HepG2 (cell line): Measurements from ENCODE around the gene GNG7. TPM values are rescaled to one million over a fixed set of nuclear protein-coding genes. Genes with fewer than 3 reads are reported as not detected.

Experiments
- AGO2 ChIP-seq: fragments of 200-400 bp; formaldehyde crosslinking; optimal IDR thresholded peaks from 2 replicates; pipeline ENCODE3; 2017; ENCODE audit warnings: mild to moderate bottlenecking, low read depth, low read length, moderate library complexity
- BCLAF1 ChIP-seq: fragments of 450-650 bp; IDR thresholded peaks from 2 replicates; pipeline ENCODE4 v1.6.1; 2017; ENCODE audit warnings: mild to moderate bottlenecking
- CHD4 ChIP-seq: fragments of 200-600 bp; sonication (generic); IDR thresholded peaks from 2 replicates; pipeline ENCODE4 v1.7.0; 2017; ENCODE audit warnings: mild to moderate bottlenecking, low read length, borderline replicate concordance
- E2F5 ChIP-seq: sonication (generic); formaldehyde crosslinking; conservative IDR thresholded peaks from 2 replicates; pipeline ENCODE4 v1.4.0; 2020; ENCODE audit warnings: missing genetic modification reagents
- GZF1 ChIP-seq: sonication (generic); formaldehyde crosslinking; IDR thresholded peaks from 2 replicates; pipeline ENCODE4 v1.5.1; 2020; ENCODE audit warnings: mild to moderate bottlenecking, missing genetic modification reagents
- HNRNPLL ChIP-seq: fragments of 200-400 bp; formaldehyde crosslinking; IDR thresholded peaks from 2 replicates; pipeline ENCODE4 v1.6.1; 2017; ENCODE audit warnings: mild to moderate bottlenecking, low read depth, low read length; ENCODE audit not compliant: poor library complexity, severe bottlenecking
- HOMEZ ChIP-seq: IDR thresholded peaks from 2 replicates; pipeline ENCODE4 v1.6.1; 2016; ENCODE audit warnings: low read depth
- KDM6A ChIP-seq: IDR thresholded peaks from 2 replicates; pipeline ENCODE4 v1.6.1; 2016; ENCODE audit warnings: low read depth
- MAX ChIP-seq: IDR thresholded peaks from 2 replicates; pipeline ENCODE4 v1.6.1; 2012; ENCODE audit warnings: inconsistent platforms
- STAG1 ChIP-seq: sonication (generic); formaldehyde crosslinking; IDR thresholded peaks from 2 replicates; pipeline ENCODE4 v1.4.0; 2020; ENCODE audit warnings: missing genetic modification reagents
- ZBTB7A ChIP-seq: sonication (generic); formaldehyde crosslinking; IDR thresholded peaks from 2 replicates; pipeline ENCODE4 v1.8.0; 2022; ENCODE audit warnings: mild to moderate bottlenecking, missing genetic modification reagents
- ZNF275 ChIP-seq: sonication (generic); formaldehyde crosslinking; IDR thresholded peaks from 2 replicates; pipeline ENCODE4 v1.8.0; 2022; ENCODE audit warnings: missing genetic modification reagents, mild to moderate bottlenecking, inconsistent platforms, borderline replicate concordance
- ZNF431 ChIP-seq: sonication (generic); formaldehyde crosslinking; IDR thresholded peaks from 2 replicates; pipeline ENCODE4 v1.9.0; 2022; ENCODE audit warnings: missing genetic modification reagents, low read depth, mild to moderate bottlenecking, borderline replicate concordance
- ZNF570 ChIP-seq: sonication (generic); formaldehyde crosslinking; IDR thresholded peaks from 2 replicates; pipeline ENCODE4 v1.4.0; 2020; ENCODE audit warnings: mild to moderate bottlenecking, missing genetic modification reagents, borderline replicate concordance
- polyA plus RNA-seq, 8 experiments: library from polyadenylated mRNA; depleted of rRNA in 3 of 8; stranded (reverse) in 7 of 8; unstranded in 1 of 8; fragments of >200 nt; fragmentation: Illumina TruSeq in 4 of 8; extraction: Trizol in 4 of 8; gene quantifications; 2 replicates each; pipeline versions ENCODE4 v1.2.1 to v1.2.3, GENCODE V29; 2011 to 2016; ENCODE audit warnings: low read depth in 4 of 8, missing spikeins in 1 of 8, mixed read lengths in 1 of 8; ENCODE audit not compliant: insufficient read depth in 1 of 8
- total RNA-seq, 5 experiments: library from RNA; depleted of rRNA; stranded (reverse); fragments of >200 nt; fragmentation: Illumina TruSeq; extraction: Trizol; gene quantifications; 2 replicates each; pipeline ENCODE4 v1.2.3, GENCODE V29; 2016; ENCODE audit warnings: low read depth in 1 of 5
- TF ChIP-seq, protein P1 (sequence below): sonication (generic); formaldehyde crosslinking; IDR thresholded peaks from 2 replicates; pipeline ENCODE4 v1.4.0; 2020; ENCODE audit warnings: missing genetic modification reagents, borderline replicate concordance

GNG7 gene
- total and polyA plus RNA-seq, 2 of the 13 experiments (the other 11 are each of a cell fraction or from before 2014, with no cell fraction given), result 1.4 to 3.3 TPM

- TF ChIP-seq ZNF275 (no peak), BCLAF1 (no peak), AGO2 (peak; percentile 44), HNRNPLL (no peak), STAG1 (CRISPR knock-in tag) (peak; percentile 6), KDM6A (CRISPR knock-in tag) (0 out of 2 replicates have a peak, but pooled peaks have one; percentile 5), ZBTB7A (CRISPR knock-in tag) (no peak), MAX (0 out of 2 replicates have a peak, but pooled peaks have one; percentile 21), HOMEZ (no peak), ZNF570 (CRISPR knock-in tag) (no peak), CHD4 (no peak), GZF1 (no peak), E2F5 (CRISPR knock-in tag) (no peak), ZNF431 (CRISPR knock-in tag) (0 out of 2 replicates have a peak, but pooled peaks have one; percentile 18)
- TF ChIP-seq, protein P1, sequence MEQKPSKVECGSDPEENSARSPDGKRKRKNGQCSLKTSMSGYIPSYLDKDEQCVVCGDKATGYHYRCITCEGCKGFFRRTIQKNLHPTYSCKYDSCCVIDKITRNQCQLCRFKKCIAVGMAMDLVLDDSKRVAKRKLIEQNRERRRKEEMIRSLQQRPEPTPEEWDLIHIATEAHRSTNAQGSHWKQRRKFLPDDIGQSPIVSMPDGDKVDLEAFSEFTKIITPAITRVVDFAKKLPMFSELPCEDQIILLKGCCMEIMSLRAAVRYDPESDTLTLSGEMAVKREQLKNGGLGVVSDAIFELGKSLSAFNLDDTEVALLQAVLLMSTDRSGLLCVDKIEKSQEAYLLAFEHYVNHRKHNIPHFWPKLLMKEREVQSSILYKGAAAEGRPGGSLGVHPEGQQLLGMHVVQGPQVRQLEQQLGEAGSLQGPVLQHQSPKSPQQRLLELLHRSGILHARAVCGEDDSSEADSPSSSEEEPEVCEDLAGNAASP, result peak; percentile 33; the same call in 1 of the 2 replicates
These were observed 225.9 kb downstream of the GNG7 start (continued) for GRCh38 chr19:2476451-2477140.
